ENCODE results near the gene PLCG2. TPM values are rescaled to one million over a fixed set of nuclear protein-coding genes. Genes with fewer than 3 reads are reported as not detected.
A peak's percentile ranks its signal among the peaks of the same experiment; 100 is the strongest.

PLCG2 gene
- total and polyA plus RNA-seq, 2 experiments from 2014 or later: 3.5 to 10.4 TPM

DNA sequence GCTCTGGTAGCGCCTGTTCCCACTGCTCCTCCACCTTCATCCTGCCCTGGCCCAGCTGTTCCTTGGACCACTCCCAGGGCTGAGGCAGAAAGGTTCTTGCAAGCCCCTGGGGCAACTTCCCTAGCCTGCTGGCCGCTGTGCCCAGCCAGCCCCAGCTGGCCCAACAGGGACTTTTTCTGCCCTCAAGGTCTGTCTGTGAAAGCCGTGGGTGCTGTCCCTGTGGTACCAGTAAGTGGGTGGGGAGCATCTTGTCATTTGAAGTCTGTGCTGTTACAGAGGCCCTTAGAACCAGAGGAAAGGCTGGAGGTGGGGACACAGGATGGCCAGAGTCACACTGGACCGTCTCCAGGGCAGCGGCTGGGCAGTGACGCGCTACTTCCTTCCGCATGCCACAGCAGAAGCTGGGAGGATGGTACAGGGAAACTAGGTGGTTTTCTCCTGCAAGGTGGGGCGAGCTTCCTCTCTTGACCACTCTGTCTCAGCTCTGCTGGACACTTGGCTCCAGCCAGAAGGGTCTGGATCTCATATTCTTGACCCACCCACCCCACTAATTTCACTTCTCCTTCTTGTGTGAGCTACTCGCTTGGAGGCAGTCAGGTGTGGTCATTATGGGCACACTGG is 87.8 kb downstream of the PLCG2 start:
- Histone ChIP-seq H3K9me3 (ENCODE audit: low read depth) (no peaks in the 10 kb centered on the region), H3K36me3 (no peaks in the 10 kb centered on the region), H3K27ac (no peak overlapping the region), H3K4me1 (ENCODE audit: low read depth) (no peaks in the 10 kb centered on the region), H3K27me3 (no peaks in the 10 kb centered on the region), H3K4me3 (no peak overlapping the region)
- TF ChIP-seq, protein P1, sequence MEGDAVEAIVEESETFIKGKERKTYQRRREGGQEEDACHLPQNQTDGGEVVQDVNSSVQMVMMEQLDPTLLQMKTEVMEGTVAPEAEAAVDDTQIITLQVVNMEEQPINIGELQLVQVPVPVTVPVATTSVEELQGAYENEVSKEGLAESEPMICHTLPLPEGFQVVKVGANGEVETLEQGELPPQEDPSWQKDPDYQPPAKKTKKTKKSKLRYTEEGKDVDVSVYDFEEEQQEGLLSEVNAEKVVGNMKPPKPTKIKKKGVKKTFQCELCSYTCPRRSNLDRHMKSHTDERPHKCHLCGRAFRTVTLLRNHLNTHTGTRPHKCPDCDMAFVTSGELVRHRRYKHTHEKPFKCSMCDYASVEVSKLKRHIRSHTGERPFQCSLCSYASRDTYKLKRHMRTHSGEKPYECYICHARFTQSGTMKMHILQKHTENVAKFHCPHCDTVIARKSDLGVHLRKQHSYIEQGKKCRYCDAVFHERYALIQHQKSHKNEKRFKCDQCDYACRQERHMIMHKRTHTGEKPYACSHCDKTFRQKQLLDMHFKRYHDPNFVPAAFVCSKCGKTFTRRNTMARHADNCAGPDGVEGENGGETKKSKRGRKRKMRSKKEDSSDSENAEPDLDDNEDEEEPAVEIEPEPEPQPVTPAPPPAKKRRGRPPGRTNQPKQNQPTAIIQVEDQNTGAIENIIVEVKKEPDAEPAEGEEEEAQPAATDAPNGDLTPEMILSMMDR (IDR thresholded peaks at IDR 0.05; ENCODE audit: low read depth, low read length): no peak
- DNase-seq (ENCODE audit: low read depth in 1 of 2, low spot score in 1 of 2): no peak

DNA sequence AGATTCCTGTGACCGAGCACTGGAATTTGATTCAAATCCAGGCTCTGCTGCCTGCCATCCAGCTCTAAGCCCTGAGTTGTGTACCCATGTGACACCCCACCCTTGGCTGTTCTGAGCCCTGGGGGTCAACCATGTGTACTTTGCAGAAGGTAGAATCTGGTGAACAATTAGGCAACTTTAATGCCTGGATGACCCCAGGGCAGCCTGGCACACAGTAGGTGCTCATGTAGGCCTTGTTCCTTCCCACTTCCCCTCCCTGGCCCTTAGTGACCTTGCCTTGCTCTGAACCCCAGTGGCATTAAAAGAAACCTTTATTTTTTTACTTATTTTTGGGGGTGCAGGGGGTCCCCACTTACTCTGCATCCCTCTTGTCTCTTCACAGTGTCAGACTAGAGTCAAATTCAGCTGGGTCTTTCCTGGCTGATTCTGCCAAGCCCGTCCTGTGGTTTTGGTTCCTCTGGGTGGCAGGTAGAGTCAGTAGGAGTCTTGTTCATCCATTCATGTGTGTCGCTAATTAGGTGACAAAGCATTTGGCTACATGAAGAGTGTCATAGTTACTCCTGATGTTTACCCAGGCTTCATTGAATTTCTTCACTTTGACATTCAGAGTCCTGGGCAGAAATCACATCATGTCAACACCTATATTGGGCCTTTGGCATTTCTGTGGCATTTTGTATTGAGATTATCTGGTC is 89.1 kb downstream of the PLCG2 start:
- no peaks in the 10 kb centered on the region for H3K4me1 ChIP-seq (ENCODE audit: low read depth)
- no peaks in the 10 kb centered on the region for H3K9me3 ChIP-seq (ENCODE audit: low read depth)
- no peak overlapping the region for H3K4me3 ChIP-seq
- no peaks in the 10 kb centered on the region for H3K27me3 ChIP-seq
- TF ChIP-seq, protein P1 (IDR thresholded peaks at IDR 0.05; ENCODE audit: low read depth, low read length): no peak
- no peaks in the 10 kb centered on the region for H3K36me3 ChIP-seq
- DNase-seq (ENCODE audit: low read depth in 1 of 2, low spot score in 1 of 2): no peak
- no peak overlapping the region for H3K27ac ChIP-seq

DNA sequence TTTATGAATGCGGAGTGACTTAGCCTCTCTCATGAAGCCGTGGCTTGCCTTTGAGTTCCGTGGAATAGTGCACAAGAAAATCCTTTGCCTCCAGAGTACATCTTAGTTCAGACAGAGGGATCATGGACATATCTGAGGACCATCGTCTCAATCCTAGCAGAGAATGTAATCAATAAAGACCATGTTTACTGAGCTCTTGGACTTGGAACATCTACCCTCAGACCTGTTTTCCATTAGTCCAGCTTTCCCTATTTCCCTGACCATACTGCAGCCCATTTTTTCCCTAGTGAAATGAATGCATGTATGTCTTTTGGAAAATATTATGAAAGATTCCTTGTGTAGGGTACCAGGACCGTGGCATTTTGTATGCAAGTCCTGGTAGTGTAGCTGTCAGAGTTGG is 90.2 kb downstream of the PLCG2 start:
- no peak overlapping the region for H3K4me3 ChIP-seq
- H3K9me3 ChIP-seq (ENCODE audit: low read depth): no peaks in the 10 kb centered on the region
- TF ChIP-seq, protein P1 (IDR thresholded peaks at IDR 0.05; ENCODE audit: low read depth, low read length): no peak
- H3K27me3 ChIP-seq: no peaks in the 10 kb centered on the region
- H3K27ac ChIP-seq: no peak overlapping the region
- no peak for DNase-seq (ENCODE audit: low read depth in 1 of 2, low spot score in 1 of 2)
- H3K4me1 ChIP-seq (ENCODE audit: low read depth): no peaks in the 10 kb centered on the region
- H3K36me3 ChIP-seq: no peaks in the 10 kb centered on the region

DNA sequence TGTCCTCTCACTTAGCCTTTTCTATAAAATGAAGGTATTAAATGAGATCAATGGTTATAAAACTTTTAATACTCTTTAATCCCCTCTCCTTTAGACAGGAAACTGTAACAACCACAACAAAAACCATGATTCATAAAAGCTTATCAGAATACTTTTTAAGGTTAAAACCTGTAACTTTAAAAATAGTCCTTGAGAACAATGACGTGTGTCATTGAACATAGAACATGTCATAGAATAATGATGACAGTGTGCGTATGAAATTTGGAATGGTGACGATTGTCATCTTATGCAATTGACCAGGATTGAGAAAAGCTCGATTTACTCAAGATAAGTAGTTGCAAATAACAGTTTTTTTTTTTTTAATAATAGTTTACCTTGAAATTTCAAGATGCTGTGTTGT is 94.1 kb downstream of the PLCG2 start:
- no peak for DNase-seq (ENCODE audit: low read depth in 1 of 2, low spot score in 1 of 2)
- H3K9me3 ChIP-seq (ENCODE audit: low read depth): no peaks in the 10 kb centered on the region
- no peaks in the 10 kb centered on the region for H3K4me1 ChIP-seq (ENCODE audit: low read depth)
- H3K27me3 ChIP-seq: no peaks in the 10 kb centered on the region
- TF ChIP-seq, protein P1 (IDR thresholded peaks at IDR 0.05; ENCODE audit: low read depth, low read length): no peak
- no peak overlapping the region for H3K27ac ChIP-seq
- no peak overlapping the region for H3K4me3 ChIP-seq
- H3K36me3 ChIP-seq: no peaks in the 10 kb centered on the region

DNA sequence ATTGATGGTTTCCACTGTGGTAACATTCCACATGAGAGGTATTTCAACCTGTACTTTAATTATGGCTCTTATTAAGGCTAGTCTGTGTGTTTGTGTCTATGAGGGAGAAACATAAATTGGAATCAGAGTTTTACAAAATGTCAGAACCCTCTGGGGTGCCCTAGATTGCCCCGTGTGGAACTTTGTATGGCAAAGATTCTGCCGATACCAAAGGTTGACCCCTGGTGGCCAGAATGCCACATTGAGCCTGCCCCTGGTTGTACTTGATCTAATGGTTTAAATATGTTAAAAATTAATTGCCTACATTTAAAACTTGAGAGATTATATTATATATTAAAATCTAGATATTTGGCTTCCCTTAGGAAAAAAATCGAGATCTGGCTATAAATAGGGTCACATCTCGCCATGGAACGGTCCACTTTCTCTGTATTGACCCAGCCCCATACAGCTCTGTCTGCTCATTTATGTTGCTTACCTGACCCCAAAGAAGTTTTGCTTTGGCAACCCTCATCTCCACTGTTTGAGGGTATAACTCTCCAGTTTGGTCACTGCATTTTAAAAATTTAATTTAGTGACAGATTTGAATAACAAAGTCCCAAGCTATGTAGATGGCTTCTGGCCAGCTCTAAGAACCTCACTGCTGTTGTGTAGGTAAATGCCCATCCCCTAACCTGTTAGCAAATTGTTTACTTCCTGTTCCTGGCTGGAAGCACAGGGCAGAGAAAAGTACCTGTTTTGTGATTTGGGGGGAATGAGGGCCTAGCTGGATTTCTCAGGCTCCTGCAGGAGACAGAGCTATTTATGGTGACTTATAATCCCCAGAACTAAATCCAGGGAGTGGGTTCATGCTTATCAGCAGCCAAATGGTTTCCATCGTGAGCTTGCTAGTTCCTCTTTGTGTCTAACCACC is 95.0 kb downstream of the PLCG2 start:
- Histone ChIP-seq H3K4me1 (ENCODE audit: low read depth) (no peaks in the 10 kb centered on the region), H3K27ac (no peak overlapping the region), H3K4me3 (no peak overlapping the region), H3K27me3 (no peaks in the 10 kb centered on the region), H3K9me3 (ENCODE audit: low read depth) (no peaks in the 10 kb centered on the region), H3K36me3 (no peaks in the 10 kb centered on the region)
- TF ChIP-seq, protein P1 (IDR thresholded peaks at IDR 0.05; ENCODE audit: low read depth, low read length): peak; percentile 85
- peak; percentile 50 to 75 for DNase-seq (ENCODE audit: low read depth in 1 of 2, low spot score in 1 of 2)

All from cardiac muscle cell (in vitro differentiated cells and primary cell).